GM12891 (cell line): Measurements from ENCODE around the gene NUP58.
"Not testable (repeated sequence)": the region's sequence is repeated elsewhere in the genome, so short reads cannot be mapped to it uniquely, and the experiment has no call there.

ENCODE experiments used
- DNase-seq: peaks from one replicate; pipeline ENCODE4 v3.0.0; 2011; ENCODE audit warnings: low spot score; ENCODE audit not compliant: insufficient read length
- FAIRE-seq: peaks from 2 replicates; lab custom pipeline; 2011; peaks lifted over from hg19 to GRCh38; lab: Jason Lieb, UNC
- PAX5 ChIP-seq: IDR thresholded peaks from 2 replicates; pipeline ENCODE4 v1.6.1; 2011; ENCODE audit warnings: low read length, moderate library complexity, mild to moderate bottlenecking; ENCODE audit not compliant: insufficient read depth, severe bottlenecking
- POLR2A ChIP-seq: IDR thresholded peaks from 2 replicates; pipeline ENCODE4 v1.6.1; 2011; ENCODE audit warnings: low read depth, low read length, control low read depth
- POLR2AphosphoS5 ChIP-seq: IDR thresholded peaks from 2 replicates; pipeline ENCODE4 v1.6.1; 2011; ENCODE audit warnings: low read depth, low read length, control low read depth
- POU2F2 ChIP-seq: IDR thresholded peaks from 2 replicates; pipeline ENCODE4 v1.6.1; 2011; ENCODE audit warnings: low read depth, mild to moderate bottlenecking, control low read depth, low read length, moderate library complexity
- SPI1 ChIP-seq: IDR thresholded peaks from 2 replicates; pipeline ENCODE4 v1.6.1; 2011; ENCODE audit warnings: low read depth, low read length, control low read depth
- TAF1 ChIP-seq: IDR thresholded peaks from 2 replicates; pipeline ENCODE4 v1.6.1; 2011; ENCODE audit warnings: low read depth, low read length, control low read depth

The NUP58 gene

GRCh38 chr13:25347151-25347550, 45.7 kb downstream of the NUP58 start:
- TF ChIP-seq POLR2A (no peak), POLR2AphosphoS5 (no peak), PAX5 (no peak), POU2F2 (no peak), SPI1 (no peak), TAF1 (no peak)
- DNase-seq (no peak), FAIRE-seq (no peak)

GRCh38 chr13:25351404-25351803, 50.0 kb downstream of the NUP58 start:
- DNase-seq = no peak
- TF ChIP-seq SPI1 (no peak), POLR2AphosphoS5 (no peak), TAF1 (no peak), POU2F2 (no peak), PAX5 (no peak), POLR2A (no peak)
- no peak for FAIRE-seq

GRCh38 chr13:25352230-25352629, 50.8 kb downstream of the NUP58 start:
- TF ChIP-seq PAX5 = no peak
- TF ChIP-seq POU2F2 = no peak
- no peak for TF ChIP-seq TAF1
- no peak for TF ChIP-seq SPI1
- no peak for TF ChIP-seq POLR2AphosphoS5
- no peak for TF ChIP-seq POLR2A
- FAIRE-seq (no peak), DNase-seq (no peak)

- TF ChIP-seq POLR2A = no peak
- no peak for TF ChIP-seq POLR2AphosphoS5
- no peak for TF ChIP-seq TAF1
- TF ChIP-seq POU2F2 = no peak
- TF ChIP-seq SPI1 = no peak
- no peak for TF ChIP-seq PAX5
- DNase-seq (no peak), FAIRE-seq (no peak)
Measured at GRCh38 chr13:25352806-25353205, 51.4 kb downstream of the NUP58 start.

- TF ChIP-seq POLR2A (no peak), TAF1 (no peak), PAX5 (no peak), POLR2AphosphoS5 (no peak), POU2F2 (no peak), SPI1 (no peak)
- FAIRE-seq (no peak), DNase-seq (no peak)
Measured at GRCh38 chr13:25353344-25353743, 51.9 kb downstream of the NUP58 start.

GRCh38 chr13:25354377-25354776, 53.0 kb downstream of the NUP58 start:
- DNase-seq (no peak), FAIRE-seq (no peak)
- TF ChIP-seq POLR2A = no peak
- no peak for TF ChIP-seq PAX5
- no peak for TF ChIP-seq POLR2AphosphoS5
- TF ChIP-seq POU2F2 = no peak
- no peak for TF ChIP-seq TAF1
- TF ChIP-seq SPI1 = no peak

GRCh38 chr13:25360443-25360842, 59.0 kb downstream of the NUP58 start:
- not testable (repeated sequence) for DNase-seq, FAIRE-seq

- FAIRE-seq (no peak), DNase-seq (no peak)
- TF ChIP-seq PAX5 (no peak), TAF1 (no peak), SPI1 (no peak), POLR2A (no peak), POU2F2 (no peak), POLR2AphosphoS5 (no peak)
Measured at GRCh38 chr13:25365720-25366235, 64.4 kb downstream of the NUP58 start.

- DNase-seq (no peak), FAIRE-seq (no peak)
- TF ChIP-seq POLR2A (no peak), SPI1 (no peak), TAF1 (no peak), POU2F2 (no peak), POLR2AphosphoS5 (no peak), PAX5 (no peak)
Measured at GRCh38 chr13:25371158-25371874, 69.9 kb downstream of the NUP58 start.

GRCh38 chr13:25371875-25372283, 70.5 kb downstream of the NUP58 start, which contains the start of gene ATP8A2:
ATP8A2 (plus strand) TSS chr13:25371974; CDS start chr13:25372213, 239 bp downstream.
- TF ChIP-seq POLR2AphosphoS5 (no peak), POLR2A (no peak), POU2F2 (no peak), PAX5 (no peak), TAF1 (no peak), SPI1 (no peak)
- FAIRE-seq (no peak), DNase-seq (no peak)
